Activated CD8-positive, alpha-beta memory T cell treated with anti-CD3 and anti-CD28 coated beads for 24 hours (primary cell): ENCODE results near the gene CLN5.
"Not testable (repeated sequence)": the region's sequence is repeated elsewhere in the genome, so short reads cannot be mapped to it uniquely, and the experiment has no call there.

Experiments
- DNase-seq: peaks from one replicate; pipeline ENCODE4 v3.0.0-alpha.2; 2020

Gene CLN5

GRCh38 chr13:76991796-76992547, at the start of gene CLN5:
TSS of gene CLN5 (plus strand) at chr13:76992081. CDS start at chr13:76992099, 18 bp downstream.
- peak; percentile 94 for DNase-seq

DNA sequence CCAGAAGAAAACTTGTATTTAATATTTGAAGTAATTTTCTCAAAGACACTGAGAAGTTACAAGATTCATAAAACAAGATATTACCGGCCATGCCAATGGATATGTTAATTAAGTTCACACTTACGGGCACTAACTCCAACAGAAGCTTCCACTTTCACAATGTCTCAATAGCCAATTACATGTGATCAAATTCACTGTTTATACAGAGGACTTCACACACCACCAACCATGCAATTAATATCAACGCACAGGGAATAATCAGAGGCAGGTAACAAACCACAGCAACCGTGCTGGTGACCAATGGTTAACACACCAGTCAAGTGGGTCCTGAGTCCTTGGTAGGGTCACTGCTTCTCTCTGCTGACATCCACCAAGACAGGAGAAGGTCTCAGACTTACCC, 49.5 kb upstream of the CLN5 start:
- no peak for DNase-seq

DNA sequence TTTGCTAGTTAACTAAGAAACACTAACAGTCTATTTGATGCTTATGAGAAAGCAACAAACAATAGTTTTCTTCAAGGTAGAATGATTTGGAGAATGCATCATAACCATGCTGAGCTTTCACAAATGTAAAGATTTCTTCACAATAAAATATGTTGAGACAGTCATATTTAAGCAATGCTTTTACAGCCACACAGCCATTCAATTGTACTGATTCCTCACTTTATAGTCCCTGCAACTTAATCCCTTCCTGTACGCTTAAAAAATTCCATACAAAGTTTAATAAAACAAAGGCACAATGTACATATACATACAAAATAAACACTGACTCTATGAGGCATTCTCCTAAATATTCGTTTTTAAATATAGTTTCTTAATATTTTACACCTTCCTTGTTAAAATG, 48.2 kb upstream of the CLN5 start:
- no peak for DNase-seq

- DNase-seq, result no peak
These were observed 47.4 kb upstream of the CLN5 start for GRCh38 chr13:76944456-76944855.

GRCh38 chr13:76948149-76948548, 43.7 kb upstream of the CLN5 start, which contains the start of gene ACOD1:
TSS of gene ACOD1 (plus strand) at chr13:76948511. CDS start at chr13:76948559, 48 bp downstream.
- DNase-seq, result no peak

DNA sequence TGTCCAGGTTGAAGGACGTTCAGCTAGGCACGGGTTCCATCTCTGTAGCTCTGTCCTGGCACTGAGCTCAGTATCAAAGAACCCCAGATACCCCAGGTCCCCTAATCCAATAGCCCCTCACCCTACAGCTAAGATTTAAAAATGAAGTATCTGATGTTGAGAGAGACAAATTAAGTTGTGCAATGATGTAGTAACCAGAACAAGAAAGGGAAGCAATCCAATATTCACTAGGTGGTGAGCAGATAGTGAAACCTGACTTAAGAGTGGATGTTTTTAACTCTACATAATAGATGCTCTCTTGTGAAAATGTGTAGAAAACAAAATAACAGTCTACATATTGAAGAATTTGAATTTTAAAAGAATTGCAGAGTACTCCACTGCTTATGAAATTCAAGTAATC, 41.8 kb upstream of the CLN5 start:
- DNase-seq, result no peak

DNA sequence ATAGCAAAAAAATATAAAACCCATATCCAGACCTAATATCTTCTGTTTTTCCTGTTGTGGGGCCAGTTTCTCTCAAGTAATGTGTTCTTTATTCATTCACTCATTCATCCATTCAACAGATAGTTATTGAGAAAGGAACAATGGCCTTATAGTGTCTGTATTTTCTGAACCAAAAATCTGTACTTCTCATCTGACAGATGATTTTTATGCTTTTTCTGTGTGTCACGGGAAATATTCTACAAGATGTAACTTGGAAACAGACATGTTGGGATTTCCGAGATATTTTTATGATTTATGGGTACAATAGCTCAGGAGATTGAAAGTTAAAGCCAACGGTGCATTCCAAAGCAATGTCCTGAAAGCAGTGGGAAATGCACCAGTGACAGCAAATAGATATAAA, 37.9 kb upstream of the CLN5 start:
- no peak for DNase-seq

GRCh38 chr13:76954538-76954937, 37.3 kb upstream of the CLN5 start:
- no peak for DNase-seq

DNA sequence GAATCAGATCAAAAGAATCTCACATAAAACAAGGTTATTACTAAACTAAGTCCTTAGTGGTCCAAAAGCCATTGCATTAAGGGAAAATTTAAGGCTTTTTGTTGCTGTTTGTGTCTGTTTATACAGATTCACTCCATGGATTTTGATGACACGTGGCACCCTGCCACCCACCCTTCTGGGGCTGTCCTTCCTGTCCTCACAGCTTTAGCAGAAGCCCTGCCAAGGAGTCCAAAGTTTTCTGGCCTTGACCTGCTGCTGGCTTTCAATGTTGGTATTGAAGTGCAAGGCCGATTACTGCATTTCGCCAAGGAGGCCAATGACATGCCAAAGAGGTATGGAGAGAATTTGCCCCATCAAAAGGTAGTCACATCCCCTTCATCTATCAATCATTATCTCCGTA, 36.7 kb upstream of the CLN5 start:
- DNase-seq, result no peak

GRCh38 chr13:76955661-76956060, 36.2 kb upstream of the CLN5 start:
- no peak for DNase-seq

GRCh38 chr13:76958841-76959432, 32.9 kb upstream of the CLN5 start:
- DNase-seq, result no peak

- DNase-seq, result not testable (repeated sequence)
These were observed 32.1 kb upstream of the CLN5 start for GRCh38 chr13:76959734-76960133.

DNA sequence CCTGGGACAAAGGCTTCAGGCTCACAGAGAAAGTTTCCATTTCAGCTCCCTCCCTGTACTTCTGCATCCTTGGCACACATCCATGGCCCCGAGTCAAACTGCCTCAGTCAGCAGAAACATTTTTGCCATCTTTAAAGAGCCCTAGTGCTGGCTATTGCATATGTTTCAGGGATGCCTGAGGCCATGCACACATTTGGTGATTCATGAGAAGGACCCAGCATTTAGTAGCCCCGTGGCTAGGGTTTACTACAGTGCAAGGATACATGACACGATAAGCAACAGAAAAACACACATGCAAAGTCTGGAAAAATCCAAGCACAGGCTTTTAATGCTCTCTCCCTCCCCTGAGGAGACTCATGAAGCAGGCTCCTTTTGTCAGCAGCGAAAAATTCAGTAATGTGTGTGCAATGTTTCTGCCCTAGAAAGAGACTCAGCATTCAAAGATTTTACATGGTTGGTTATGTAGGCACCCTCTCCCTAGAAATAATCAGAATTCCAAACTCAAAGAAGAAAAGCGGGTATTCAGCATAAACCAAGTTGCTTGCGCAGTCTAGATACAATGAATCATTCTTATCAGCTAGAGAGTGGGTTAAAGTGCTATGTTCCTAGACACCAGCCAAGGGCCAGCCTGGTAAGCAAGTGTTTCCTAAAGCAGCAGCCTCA, 26.0 kb upstream of the CLN5 start:
- no peak for DNase-seq

- DNase-seq, result no peak
These were observed 24.9 kb upstream of the CLN5 start for GRCh38 chr13:76967031-76967430.

DNA sequence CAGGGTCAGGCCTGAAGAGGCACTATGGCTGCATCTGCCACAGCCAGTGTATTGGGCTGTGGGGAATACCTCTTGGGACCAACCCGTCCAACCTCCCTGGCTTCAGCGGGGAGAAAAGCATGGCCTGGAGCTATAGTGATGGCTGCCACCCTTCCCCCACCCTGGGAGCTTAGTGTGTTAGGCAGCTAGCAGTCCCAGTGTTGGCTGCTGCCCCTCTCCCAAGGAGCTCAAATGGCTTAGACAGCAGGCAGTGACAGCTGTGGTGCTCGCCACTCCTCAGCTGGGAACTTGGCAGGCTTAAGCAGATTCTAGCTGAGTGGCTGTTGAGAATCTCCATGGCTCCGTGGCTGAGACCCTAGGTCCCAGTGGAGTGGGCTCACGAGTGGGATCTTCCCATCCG, 23.8 kb upstream of the CLN5 start:
- DNase-seq, result no peak

- DNase-seq, result no peak
These were observed 22.2 kb upstream of the CLN5 start for GRCh38 chr13:76969488-76970365.

DNA sequence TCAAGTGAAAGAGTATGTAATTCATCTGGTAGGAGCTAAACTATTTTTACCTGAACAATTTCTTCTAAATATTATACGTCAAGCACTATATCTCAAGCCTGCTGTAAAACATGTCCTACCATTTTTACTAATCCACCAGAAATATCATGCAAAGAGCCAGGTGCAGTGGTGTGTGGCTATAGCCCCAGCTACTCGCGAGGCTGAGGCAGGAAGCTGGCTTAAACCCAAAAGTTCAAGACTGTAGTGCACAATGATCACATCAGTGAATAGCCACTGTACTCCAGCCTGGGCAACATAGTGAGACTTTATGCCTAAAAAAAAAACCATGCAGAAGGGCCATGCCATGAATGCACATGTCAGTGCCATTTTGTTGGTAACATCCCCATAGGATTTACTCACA, 20.7 kb upstream of the CLN5 start:
- DNase-seq, result no peak

DNA sequence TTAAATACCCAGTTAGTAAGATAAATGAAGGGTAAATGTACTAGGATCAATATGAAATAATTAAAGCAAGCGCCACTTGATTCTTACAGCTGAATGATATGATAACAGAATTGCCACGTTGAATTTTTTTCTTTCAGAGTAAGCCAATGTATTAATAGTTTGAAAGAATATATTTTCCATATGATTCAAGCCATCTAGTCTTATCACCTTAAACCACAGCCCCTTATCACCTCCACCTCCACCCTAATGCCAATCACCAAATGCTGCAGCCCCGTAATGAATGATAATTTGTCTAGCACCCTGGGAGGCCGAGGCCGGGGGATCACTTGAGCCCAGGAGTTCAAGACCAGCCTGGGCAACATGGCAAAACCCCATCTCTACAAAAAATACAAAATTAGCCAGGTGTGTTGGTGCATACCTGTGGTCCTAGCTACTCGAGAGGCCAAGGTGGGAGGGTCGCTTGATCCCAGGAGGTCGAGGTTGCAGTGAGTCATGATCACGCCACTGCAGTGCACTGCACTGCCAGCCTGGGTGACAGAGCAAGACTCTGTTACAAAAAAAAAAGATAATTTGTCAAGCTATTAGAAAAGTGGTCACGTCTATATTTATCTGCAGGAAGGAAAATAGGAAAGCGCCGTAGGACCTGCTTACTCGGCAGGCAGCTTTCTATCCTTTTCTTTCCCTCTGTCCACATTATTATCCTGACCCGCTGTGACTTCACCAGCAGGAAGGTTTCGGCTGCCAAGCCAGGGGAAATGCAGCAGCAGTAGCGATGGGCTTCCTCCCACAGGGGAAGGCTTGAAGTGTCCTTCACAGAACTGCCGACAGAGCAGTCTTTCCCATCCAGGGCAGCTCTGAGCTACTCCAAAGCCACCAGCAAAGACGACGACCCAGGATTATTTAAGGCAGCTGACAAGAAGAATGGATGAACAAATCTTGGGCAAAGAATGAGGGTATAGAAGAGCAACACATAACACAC, 19.7 kb upstream of the CLN5 start:
- DNase-seq, result no peak

DNA sequence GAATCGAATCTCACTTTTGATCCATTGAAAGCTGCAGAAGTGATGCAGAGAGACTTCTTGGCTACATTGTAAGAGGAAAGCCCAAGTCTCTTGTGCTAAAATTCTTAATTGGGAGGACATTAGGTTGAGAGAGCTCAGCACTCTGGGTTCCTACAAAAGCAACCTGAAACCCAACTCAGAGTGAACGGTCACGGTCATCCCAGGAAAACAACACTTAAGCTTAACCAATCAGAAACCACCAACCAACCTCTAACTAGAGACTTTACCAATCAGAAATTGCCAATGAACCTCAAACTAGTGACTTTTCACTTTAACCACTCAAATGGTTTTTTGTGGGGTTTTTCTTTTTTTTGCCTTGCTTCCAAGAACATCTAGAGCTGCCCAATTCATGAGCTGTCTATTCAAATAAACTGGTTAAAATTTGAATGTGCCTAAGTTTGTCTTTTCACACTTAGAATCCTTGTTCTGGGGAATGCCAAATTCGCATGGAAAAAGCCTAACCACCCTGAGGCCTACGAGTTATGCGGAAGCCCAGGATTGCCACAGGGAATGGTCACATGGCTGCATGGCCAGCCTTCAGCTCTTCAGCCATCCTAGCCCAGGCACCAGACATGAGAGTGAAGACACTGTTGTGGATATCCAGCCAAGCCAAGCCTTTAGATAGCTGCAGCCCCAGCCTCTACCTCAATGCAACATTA, 17.8 kb upstream of the CLN5 start:
- no peak for DNase-seq

- no peak for DNase-seq
These were observed 17.3 kb upstream of the CLN5 start for GRCh38 chr13:76974618-76974975.

DNA sequence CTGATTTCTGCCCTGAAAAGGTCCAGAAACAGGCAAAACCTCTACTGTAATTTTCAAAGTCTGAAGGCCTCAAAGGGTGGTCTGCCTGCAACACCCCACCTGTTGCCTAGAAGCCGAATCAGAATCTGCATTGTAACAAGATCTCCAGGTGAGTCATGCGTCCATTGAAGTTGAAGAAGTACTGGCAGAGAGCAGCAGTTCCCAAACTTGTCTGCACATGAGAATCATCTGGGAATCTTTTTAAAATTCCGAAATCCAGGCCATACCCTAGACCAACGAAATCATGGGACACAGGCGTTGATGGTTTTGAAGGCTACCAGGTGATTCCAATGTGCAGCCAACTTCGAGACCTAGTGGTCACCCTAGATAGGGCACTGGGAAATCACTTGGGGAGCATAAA, 16.0 kb upstream of the CLN5 start:
- no peak for DNase-seq
